GM19238 (cell line): ENCODE data around the gene NUDC.

ENCODE experiments used
- DNase-seq: peaks from one replicate; pipeline ENCODE4 v3.0.0; 2011; ENCODE audit warnings: low spot score; ENCODE audit not compliant: insufficient read length

NUDC gene

GRCh38 chr1:26951216-26951615, 29.7 kb downstream of the NUDC start:
- no peak for DNase-seq

GRCh38 chr1:26951821-26952497, 30.4 kb downstream of the NUDC start:
- DNase-seq = no peak

GRCh38 chr1:26953374-26953773, 31.8 kb downstream of the NUDC start:
- no peak for DNase-seq

- no peak for DNase-seq
Measured at GRCh38 chr1:26956321-26956720, 34.8 kb downstream of the NUDC start.

- DNase-seq = no peak
Measured at GRCh38 chr1:26957306-26957705, 35.8 kb downstream of the NUDC start.

GRCh38 chr1:26959270-26959669, 37.7 kb downstream of the NUDC start:
- DNase-seq = no peak

- DNase-seq = no peak
Measured at GRCh38 chr1:26959722-26960624, 38.4 kb downstream of the NUDC start, which contains the start of gene KDF1. Gene KDF1 (minus strand): TSS chr1:26960468. CDS start chr1:26952380, 8,088 bp downstream.

GRCh38 chr1:26960625-26960966, 39.1 kb downstream of the NUDC start:
- DNase-seq = no peak

GRCh38 chr1:26961826-26962225, 40.3 kb downstream of the NUDC start:
- DNase-seq = no peak

- DNase-seq = no peak
Measured at GRCh38 chr1:26965213-26965612, 43.7 kb downstream of the NUDC start.

GRCh38 chr1:26965628-26966027, 44.1 kb downstream of the NUDC start:
- no peak for DNase-seq

- DNase-seq = no peak
Measured at GRCh38 chr1:26970810-26971209, 49.3 kb downstream of the NUDC start.

GRCh38 chr1:26971590-26971989, 50.0 kb downstream of the NUDC start:
- DNase-seq = no peak

GRCh38 chr1:26972390-26972789, 50.8 kb downstream of the NUDC start:
- no peak for DNase-seq

GRCh38 chr1:26972821-26973220, 51.3 kb downstream of the NUDC start:
- no peak for DNase-seq

- no peak for DNase-seq
Measured at GRCh38 chr1:26976621-26977510, 55.3 kb downstream of the NUDC start.

- DNase-seq = no peak
Measured at GRCh38 chr1:26978901-26979300, 57.4 kb downstream of the NUDC start.

GRCh38 chr1:26981146-26981846, 59.8 kb downstream of the NUDC start:
- DNase-seq = no peak

GRCh38 chr1:26983863-26984262, 62.3 kb downstream of the NUDC start:
- DNase-seq = no peak

GRCh38 chr1:26984291-26984690, 62.7 kb downstream of the NUDC start:
- no peak for DNase-seq

GRCh38 chr1:26986658-26987057, 65.1 kb downstream of the NUDC start:
- no peak for DNase-seq
